Ramos (cell line): ENCODE measurements around the gene CAMSAP3.
"Not testable (repeated sequence)": the region's sequence is repeated elsewhere in the genome, so short reads cannot be mapped to it uniquely, and the experiment has no call there.

Experiments
- in situ Hi-C: fragments of 300-500 bp; cut with MboI; formaldehyde crosslinking; loops from one replicate; pipeline ENCODE4 v1.14.3; 2022; ENCODE audit warnings: low sequenced_read_pairs; ENCODE audit not compliant: unreplicated experiment

Gene CAMSAP3

DNA sequence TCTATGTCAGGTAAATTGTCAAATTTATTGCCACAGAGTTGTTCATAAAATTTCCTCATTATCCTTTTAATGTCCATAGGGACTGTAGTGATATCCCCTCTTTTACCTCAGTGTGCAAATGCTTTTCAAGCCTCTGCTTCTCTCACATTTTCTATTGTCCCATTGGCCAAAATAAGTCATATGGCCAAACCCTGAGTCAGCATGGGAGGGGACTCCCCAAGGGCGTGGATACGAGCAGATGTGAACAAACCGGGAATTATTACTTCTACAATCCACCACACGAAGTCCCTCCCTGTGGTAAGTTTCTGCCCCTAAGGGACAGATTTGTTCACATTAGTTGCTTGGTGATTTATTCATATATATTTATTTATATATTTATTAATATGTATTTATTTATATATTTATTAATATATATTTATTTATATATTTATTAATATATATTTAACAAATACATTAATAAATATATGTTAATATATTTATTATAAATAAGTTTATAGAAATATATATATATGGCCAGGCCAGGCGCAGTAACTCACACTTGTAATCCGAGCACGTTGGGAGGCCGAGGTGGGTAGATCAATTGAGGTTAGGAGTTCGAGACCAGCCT lies 20.1 kb upstream of the CAMSAP3 start:
- in situ Hi-C loops = no loop called here

DNA sequence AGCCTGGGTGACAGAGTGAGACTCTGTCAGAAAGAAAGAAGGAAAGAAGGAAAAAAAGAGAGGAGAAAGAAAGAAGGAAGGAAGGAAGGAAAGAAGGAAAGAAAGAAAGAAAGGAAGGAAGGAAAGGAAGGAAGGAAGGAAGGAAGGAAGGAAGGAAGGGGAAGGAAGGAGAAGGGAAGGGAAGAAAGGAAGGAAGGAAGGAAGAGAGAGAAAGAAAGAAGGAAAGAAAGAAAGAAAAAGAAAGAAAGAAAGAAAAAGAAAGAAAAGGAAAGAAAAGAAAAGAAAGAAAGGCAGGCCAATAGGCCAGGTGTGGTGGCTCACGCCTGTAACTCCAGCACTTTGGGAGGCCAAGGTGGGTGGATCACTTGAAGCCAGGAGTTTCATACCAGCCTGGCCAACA lies 18.2 kb upstream of the CAMSAP3 start:
- in situ Hi-C loops = not testable (repeated sequence)

DNA sequence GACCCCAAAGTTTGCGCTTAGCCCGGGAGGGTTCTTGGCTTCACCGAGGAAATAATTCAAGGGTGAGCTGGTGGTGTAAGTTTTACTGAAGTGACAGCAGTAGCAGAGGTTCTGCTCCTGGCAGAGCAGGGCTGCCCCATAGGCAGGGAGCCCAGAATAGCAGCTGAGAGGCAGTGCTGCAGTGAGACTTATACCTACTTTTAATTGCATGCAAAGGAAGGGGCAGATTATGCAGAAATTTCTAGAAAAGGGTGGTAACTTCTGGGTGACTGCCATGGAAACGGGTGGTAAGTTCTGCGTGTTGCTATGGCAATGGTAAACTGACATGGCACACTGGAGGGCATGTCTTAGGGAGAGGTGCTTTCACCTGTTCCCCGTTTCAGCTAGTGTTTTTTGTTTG lies 17.5 kb upstream of the CAMSAP3 start:
- in situ Hi-C loops = no loop called here

DNA sequence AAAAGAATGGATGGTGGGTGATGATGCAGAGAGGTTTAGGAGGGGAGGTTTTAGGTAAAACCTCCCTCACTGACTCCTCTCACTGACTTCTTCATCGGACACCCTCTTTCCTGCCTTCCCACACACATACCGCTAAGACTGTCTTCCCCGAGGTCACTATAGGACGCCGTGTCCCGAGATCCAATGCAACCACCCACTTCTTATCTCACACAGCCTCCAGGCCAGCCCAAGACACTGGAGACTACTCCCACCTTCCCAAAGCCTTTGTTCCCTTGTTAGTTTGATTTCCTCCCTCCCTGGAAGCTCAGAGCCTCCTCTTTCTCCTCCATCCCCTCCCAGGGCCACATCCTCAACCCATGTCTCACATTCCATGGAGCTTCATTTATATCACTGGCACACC lies 16.5 kb upstream of the CAMSAP3 start:
- in situ Hi-C loops = no loop called here

DNA sequence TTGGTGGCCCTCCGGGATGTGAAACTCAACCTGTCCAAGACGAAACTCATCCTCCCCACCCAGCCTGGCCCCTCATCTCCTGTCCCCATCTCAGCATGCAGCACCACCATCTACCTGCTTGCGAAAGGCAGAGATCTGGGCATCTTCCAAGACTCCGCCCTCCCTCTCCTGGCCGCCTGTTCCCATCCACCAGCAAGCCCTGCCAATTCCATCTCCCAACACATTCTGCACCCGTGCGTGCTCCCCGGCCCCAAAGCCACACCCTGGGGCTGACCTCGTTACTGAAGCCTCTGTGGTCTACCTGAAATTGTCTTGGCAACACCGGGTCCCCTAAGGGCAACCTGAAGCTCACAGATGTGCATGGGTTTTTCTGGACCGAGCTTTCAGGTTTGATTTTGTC lies 13.2 kb upstream of the CAMSAP3 start:
- in situ Hi-C loops = no loop called here

DNA sequence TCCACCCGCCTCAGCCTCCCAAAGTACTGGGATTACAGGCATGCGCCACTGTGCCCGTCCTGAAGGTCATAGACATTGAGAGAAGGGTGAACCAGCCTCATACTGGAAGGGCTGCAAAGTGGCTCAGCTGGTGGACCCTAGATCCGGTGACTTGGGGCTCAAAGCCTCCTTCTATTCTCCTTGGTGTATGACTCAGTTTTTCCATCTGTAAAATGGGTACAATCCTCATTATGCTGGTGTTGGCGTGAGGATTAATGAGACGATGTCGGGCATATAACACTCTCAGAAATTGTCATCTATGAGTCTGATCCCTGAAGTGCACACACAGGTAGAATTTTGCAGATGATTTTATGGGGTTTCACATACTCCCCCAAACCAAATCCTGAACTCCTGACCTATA lies 5.8 kb upstream of the CAMSAP3 start:
- in situ Hi-C loops = no loop called here

DNA sequence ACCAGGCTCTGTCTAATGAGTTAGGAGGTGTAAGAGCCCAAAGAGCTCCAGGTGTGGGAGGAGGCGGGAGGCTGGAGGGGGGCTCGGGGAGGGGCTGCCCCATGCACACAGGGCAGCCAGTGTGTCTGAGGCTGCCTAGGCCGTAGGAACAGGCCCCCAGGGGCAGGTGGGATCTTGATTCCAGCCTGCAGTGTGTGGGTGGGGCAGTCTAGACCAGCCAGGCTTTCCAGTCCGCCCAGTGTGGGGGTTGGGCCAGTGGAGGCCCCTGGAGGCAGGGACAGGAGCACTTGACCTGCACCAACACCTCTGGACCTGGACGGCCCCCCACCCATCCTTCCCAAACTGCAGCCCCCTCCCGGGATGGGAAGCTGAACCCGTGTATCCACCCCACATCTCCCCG lies 5.4 kb upstream of the CAMSAP3 start:
- in situ Hi-C loops = no loop called here

DNA sequence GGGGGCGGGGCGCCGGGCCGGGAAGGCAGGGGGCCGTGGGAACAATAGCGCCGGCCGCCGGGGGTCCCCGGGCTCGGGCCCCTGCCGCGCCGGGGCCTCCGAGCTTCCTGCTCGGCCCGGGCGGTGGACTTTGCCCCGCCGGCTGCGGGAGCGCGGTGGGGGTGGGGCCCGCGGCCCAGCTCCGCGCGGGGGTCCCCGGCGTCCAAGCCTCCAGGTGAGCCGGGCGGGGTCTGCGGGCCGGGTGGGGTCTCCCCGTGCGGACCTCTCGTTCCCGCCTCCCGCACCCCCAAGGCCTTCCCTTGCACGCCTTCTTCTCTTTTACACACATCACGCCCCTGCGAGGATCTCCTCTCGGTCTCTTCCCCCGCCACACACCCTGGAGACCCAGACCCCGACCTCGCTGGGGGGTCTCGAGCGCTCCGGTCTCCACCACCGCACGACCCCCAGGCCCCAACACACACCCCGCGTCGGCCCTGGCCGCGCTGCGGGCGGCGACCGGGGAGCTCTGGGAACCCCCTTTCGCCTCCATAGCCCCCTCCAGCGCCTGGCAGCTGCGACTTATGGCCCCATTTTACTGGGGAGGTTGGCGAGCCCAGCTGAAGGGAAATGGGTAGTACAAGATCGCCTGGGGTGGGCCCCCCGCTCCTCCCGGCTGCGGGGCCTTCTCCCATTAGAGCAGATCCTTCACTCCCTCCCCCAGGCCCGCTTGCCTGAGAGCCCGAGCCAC lies 711 bp downstream of the CAMSAP3 start:
- in situ Hi-C loops = no loop called here

DNA sequence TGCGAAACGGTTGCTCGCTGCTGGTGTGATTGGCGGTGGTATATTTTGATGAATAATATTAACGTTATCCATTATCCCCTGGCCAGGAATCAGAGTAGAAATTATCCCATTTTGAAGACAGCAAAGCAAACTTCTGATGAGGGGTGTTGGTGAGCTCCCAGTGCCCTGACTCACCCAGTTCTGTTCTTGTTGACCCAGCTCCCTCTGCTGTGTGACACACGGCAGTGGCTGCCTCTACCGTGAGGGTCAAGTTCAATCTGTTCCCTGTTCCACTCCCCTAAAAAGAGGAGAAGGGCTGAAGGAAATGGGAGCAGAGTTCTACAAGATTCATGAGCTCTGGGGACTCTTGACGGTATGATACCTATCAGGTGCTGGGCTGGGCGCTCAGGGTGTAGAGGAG lies 2.0 kb downstream of the CAMSAP3 start:
- in situ Hi-C loops = no loop called here

DNA sequence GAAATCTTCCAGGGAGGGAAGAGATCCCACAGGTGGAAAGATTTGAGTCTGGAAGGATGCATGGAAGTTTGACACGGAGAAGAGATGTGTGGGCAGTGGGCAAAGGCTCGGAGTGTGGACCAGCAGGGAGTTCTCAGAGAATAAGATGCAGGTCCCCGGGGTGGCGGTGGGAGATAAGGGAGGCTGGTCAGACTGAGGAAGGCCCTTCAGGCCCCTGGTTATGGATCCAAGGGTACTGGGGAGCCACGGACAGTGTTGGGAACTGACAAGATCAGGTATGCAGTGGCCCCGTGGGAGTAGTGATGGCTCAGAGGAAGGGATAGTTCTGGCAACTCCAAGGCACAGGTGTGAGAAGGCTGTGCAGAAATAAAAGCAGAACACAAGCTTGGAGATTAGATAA lies 2.5 kb downstream of the CAMSAP3 start:
- in situ Hi-C loops = no loop called here

DNA sequence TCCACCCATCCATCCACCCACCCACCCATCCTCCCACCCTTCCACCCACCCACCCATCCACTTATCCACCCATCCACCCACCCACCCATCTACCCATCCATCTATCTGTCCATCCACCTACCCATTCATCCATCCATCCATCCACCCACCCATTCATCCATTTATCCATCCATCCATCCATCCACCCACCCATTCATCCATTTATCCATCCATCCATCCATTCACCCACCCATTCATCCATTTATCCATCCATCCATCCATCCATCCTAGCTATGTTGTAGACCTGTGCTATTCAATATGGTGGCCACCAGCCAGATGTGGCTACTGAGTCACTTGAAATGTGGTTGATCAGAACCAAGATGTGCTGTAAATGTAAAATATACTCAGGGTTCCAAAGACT lies 5.1 kb downstream of the CAMSAP3 start:
- in situ Hi-C loops = no loop called here

DNA sequence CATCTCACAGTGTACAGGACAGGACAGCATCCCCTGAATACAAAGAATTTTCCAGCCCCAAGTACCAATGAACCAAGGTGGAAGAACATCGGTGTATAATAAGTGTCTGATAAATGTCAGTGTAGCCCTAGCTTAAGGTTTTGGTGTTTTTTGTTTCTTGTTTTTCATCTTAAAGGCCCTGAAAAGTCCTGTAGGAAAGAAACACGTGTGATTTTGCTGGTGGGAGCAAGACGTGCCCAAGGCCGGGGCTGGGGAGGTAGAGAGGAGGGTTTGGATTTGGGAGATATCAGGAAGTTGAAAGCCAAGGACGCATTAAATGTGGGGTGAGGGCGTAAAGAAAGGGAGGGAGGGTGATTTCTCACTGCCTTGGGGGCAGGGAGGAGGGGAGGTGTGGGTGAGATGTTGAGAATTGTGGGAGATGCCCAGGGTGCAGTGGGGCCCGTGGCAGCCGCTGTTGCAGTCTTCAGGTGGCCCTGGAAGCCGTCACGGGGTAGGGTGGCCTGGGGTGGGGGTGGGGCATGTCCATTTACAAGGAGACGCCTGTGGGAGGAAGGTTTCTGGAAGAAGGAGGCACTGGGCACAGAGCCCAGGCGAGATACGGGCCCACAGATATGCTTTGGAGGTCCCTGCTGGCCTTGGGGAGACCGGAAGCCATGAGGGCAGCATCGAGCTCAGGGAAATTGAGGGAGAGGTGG lies 6.7 kb downstream of the CAMSAP3 start:
- in situ Hi-C loops = no loop called here

DNA sequence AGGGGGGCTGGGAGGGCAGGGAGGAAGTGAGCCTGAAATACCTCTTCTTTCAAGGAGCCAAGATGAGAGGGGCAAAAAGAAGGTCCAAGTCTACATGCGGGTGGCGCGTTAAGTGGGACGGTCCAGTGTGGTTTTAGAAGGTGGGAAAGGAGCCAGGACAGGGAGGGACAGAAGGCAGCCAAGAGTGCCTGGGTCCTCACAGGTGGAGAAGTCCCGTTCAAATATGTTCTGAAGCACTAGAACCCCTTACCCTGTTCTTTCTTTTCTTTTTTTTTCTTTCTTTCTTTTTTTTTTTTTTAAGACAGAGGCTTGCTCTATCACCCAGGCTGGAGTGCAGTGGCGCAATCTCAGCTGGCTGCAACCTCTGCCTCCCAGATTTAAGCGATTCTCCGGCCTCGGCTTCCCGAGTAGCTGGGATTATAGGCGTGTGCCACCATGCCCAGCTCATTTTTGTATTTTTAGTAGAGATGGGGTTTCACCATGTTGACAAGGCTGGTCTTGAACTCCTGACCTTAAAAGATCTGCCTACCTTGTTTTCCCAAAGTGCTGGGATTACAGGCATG lies 7.4 kb downstream of the CAMSAP3 start:
- in situ Hi-C loops = no loop called here

DNA sequence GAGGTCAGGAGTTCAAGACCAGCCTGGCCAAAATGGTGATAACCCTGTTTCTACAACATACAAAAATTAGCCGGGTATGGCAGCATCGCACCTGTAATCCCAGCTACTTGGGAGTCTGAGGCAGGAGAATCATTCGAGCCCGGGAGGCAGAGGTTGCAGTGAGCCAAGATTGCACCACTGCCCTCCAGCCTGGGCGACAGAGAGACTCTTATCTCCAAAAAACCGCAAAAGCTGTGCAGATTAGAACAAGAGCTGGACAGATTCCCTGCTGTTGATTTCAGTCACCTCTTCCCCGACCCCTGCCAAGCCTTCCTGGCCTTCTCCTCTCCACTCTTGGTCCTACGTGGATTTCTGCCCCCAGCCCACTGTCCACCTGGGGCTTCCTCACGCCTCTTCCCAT lies 8.3 kb downstream of the CAMSAP3 start:
- in situ Hi-C loops = no loop called here

DNA sequence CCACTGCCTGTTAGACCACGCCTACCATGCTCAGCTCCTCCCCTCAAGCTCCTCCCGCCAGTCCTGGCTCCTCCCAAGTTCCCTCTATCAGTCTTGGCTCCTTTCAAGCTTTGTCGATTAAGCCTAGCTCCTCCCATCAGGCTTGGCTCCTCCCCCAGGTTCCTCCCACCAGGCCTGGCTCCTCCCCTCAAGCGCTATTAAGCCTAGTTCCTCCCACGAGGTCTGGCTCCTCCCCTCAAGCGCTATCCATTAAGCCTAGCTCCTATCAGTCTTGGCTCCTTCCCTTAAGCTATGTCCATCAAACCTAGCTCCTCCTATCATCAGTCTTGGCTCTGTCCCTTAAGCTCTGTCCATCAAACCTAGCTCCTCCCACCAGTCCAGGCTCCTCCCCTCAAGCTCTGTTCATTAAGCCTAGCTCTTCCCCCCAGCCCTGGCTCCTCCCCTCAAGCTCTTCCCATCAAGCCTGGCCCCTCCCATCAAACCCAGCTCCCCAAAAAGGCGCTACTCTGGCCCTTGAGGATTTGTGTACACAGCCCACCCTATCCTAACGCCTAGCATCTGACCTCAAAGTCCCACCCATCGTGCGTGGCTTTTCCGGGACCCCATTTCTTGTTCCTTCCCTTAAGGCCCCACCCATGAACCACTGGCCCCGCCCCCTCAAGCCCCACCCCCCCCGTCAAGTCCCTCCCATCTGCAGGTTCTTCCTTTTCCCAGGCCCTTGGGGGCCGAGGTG lies 10.0 kb downstream of the CAMSAP3 start:
- in situ Hi-C loops = no loop called here

DNA sequence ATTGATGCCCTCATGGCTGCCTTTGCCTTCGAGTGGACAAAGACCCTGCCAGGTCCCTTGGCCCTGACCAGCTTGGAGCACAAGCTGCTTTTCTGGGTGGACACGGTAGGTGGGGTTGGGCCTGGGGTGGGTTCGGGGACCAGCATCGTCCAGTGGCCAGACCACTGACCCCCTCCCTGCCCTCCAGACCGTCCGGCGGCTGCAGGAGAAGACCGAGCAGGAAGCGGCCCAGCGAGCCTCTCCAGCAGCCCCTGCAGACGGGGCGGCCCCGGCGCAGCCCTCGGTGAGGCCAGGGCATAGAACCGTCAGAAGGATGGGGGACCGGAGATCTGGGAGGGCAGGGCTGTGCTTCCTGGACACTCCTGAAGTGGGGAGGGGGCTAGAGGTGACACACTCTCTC lies 10.6 kb downstream of the CAMSAP3 start:
- in situ Hi-C loops = no loop called here

DNA sequence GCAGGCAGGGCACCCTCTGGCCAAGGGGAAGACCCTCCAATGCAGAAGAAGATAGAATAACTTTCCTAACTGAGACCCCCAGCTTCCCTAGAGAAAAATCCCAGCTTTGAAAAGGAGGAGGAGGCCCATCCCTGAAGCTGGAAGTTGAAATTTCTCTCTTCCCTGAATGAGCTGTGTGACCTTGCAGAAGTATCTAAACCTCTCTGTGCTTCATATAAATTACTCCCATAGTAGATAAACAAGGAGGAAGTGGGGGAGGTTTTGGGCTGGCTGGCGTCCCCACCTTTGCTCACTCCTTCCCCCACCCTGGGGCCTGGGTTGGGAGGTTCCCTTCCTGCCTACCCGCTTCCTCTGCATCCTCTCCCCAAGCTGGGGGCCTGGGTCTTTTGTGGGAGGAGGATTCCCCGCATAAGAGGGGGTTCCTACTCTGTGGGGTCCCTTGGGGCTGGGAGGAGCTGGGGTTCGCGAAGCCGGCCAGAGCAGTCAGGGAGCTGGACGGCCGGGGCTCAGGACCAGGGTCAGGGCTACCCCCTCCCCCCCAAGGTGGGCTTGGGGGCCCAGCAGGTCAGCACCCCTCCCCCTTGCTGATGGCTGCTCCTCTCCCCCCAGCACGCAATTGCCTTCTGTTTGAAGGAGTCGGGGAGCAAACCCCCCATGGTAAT lies 11.7 kb downstream of the CAMSAP3 start:
- in situ Hi-C loops = no loop called here

DNA sequence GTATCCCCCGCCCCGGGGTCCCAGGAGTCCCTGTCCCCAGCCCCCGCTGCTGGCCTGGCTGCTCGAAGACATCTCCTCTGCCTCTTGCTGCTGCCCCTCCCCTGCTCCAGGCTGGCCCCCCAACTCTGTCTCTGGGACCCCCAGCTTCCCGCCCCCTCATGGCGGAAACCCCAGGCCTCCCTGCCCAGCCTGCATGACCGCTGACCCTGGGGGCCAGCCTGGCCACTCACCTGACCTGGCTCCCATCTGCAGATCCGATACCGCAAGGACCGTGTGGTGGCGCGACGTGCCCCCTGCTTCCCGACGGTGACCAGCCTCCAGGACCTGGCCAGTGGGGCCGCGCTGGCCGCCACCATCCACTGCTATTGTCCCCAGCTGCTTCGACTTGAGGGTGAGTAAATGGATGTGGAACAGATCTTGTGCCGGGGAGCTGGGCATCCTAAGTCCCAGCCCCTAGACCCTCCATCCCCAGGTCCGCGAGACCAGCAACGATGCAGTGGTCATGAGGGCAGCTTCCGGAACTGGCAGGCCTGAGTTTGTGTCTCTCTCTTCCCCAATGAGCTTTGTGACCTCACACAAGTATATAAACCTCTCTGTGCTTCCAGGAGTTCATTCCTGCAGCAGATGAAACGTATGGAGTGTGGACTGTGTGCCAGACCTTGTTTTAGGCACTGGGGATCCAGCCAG lies 12.4 kb downstream of the CAMSAP3 start:
- in situ Hi-C loops = no loop called here

DNA sequence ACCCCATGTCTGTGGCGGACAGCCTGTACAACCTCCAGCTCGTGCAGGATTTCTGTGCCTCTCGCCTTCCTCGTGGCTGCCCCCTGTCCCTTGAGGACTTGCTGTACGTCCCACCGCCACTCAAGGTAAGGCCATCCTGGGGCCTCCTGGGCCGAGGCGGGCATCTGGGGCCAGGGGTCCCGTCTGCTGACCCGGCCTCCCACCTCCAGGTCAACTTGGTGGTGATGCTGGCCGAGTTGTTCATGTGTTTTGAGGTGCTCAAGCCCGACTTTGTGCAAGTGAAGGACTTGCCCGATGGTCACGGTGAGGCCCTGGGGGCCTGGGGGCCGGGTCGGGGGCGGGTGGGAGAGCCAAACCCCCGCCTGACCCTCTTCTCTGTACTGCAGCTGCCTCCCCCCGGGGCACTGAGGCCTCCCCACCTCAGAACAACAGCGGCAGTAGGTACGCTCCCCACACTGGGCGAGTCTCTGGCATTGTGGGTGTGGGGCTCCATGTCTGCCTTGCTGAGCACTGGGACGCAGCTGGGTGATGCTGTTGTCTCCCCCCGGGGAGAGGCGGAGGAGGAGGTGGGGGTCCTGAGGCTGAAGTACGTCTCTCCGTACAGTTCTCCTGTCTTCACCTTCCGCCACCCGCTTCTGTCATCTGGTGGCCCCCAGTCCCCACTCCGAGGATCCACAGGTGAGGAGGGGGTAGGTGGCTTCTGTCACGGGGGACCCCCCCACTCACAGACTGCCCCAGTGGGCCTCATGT lies 15.0 kb downstream of the CAMSAP3 start:
- in situ Hi-C loops = no loop called here
